ENCODE measurements around the gene AP3B1. TPM values are rescaled to one million over a fixed set of nuclear protein-coding genes. Genes with fewer than 3 reads are reported as not detected.
"Not testable (repeated sequence)": the region's sequence is repeated elsewhere in the genome, so short reads cannot be mapped to it uniquely, and the experiment has no call there.

Gene AP3B1
- total and polyA plus RNA-seq, 4 donors, result 26.4 to 50.4 (median 33.3) TPM

DNA sequence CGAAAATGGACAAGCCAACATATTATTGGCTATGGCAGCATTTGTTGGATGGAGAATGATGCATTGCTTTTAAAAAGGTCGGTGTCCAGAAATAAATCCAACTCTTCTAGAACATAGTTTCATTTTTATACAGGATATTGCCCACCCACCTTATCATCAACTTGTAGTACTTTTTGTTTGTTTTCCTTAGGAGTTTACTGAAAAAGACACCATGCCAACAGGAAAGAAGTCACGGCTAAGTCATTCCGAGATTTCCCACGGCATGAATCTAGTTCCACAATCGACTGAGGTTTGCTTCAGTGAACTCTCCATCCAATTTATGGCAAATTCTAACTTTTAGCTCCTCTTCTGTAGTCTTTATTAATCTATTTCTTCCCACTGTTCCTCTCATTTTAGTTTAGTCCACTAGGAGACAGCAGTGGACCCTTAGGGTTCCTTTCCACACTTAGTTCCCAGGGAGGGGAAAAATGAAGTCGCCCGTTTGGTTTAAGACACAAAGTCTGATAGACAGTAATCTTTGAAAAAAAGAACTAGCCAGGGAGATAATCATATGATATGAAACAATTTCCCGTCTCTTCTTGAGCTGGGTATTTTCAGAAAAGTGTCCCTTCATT lies 237.5 kb downstream of the AP3B1 start:
- WGBS, 2 donors, result 74 to 81% methylated on average over 9 of the region's 9 CpGs
- H3K27ac ChIP-seq (ENCODE audit: low read depth in 1 of 2, low read length in 1 of 2), result no peak overlapping the region
- no peak overlapping the region for H3K9ac ChIP-seq (ENCODE audit: insufficient read depth in 1 of 2, low read length in 2 of 2)
- TF ChIP-seq, protein P1, sequence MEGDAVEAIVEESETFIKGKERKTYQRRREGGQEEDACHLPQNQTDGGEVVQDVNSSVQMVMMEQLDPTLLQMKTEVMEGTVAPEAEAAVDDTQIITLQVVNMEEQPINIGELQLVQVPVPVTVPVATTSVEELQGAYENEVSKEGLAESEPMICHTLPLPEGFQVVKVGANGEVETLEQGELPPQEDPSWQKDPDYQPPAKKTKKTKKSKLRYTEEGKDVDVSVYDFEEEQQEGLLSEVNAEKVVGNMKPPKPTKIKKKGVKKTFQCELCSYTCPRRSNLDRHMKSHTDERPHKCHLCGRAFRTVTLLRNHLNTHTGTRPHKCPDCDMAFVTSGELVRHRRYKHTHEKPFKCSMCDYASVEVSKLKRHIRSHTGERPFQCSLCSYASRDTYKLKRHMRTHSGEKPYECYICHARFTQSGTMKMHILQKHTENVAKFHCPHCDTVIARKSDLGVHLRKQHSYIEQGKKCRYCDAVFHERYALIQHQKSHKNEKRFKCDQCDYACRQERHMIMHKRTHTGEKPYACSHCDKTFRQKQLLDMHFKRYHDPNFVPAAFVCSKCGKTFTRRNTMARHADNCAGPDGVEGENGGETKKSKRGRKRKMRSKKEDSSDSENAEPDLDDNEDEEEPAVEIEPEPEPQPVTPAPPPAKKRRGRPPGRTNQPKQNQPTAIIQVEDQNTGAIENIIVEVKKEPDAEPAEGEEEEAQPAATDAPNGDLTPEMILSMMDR (IDR thresholded peaks at IDR 0.05; ENCODE audit: control extremely low read depth, extremely low read depth), result no peak
- H3K36me3 ChIP-seq (ENCODE audit: control insufficient read depth in 4 of 4, insufficient read depth in 4 of 4, low read length in 4 of 4), result no peaks in the 10 kb centered on the region
- H3K4me3 ChIP-seq, result no peak overlapping the region
- DNase-seq, result no peak
- no peaks in the 10 kb centered on the region for H3K27me3 ChIP-seq (ENCODE audit: control insufficient read depth in 3 of 3, insufficient read depth in 3 of 3, low read length in 2 of 3)
- no peak for ATAC-seq (ENCODE audit: insufficient read depth, low FRiP score)
- no peaks in the 10 kb centered on the region for H3K9me3 ChIP-seq (ENCODE audit: control insufficient read depth in 4 of 4, insufficient read depth in 3 of 4, low read length in 3 of 4)
- no peaks in the 10 kb centered on the region for H3K4me1 ChIP-seq (ENCODE audit: control insufficient read depth in 5 of 5, insufficient read depth in 5 of 5, low read length in 5 of 5)

DNA sequence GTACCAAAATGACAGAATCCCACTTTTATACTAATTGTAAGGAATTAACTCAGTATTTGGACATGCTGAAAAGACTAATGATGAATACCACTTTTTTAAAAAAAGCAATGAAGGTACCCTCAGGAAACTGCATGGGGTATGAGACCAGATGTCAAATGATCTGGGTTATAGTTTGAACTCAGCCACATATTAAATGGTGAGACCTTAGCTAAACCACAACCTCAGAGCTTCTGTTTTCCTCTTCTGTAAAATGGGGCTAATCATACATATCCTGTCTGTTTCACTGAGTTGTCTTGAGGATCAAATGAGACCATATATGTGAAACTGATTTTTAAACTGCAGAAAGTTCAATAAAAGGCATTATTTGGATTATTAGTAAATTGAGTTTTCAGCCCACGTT lies 238.4 kb downstream of the AP3B1 start:
- WGBS, 2 donors, result 94 to 98% methylated on average over 1 of the region's 1 CpG
- TF ChIP-seq, protein P1 (IDR thresholded peaks at IDR 0.05; ENCODE audit: control extremely low read depth, extremely low read depth), result no peak
- no peaks in the 10 kb centered on the region for H3K9me3 ChIP-seq (ENCODE audit: control insufficient read depth in 4 of 4, insufficient read depth in 3 of 4, low read length in 3 of 4)
- no peaks in the 10 kb centered on the region for H3K4me1 ChIP-seq (ENCODE audit: control insufficient read depth in 5 of 5, insufficient read depth in 5 of 5, low read length in 5 of 5)
- no peaks in the 10 kb centered on the region for H3K27me3 ChIP-seq (ENCODE audit: control insufficient read depth in 3 of 3, insufficient read depth in 3 of 3, low read length in 2 of 3)
- no peak overlapping the region for H3K27ac ChIP-seq (ENCODE audit: low read depth in 1 of 2, low read length in 1 of 2)
- no peaks in the 10 kb centered on the region for H3K36me3 ChIP-seq (ENCODE audit: control insufficient read depth in 4 of 4, insufficient read depth in 4 of 4, low read length in 4 of 4)
- H3K9ac ChIP-seq (ENCODE audit: insufficient read depth in 1 of 2, low read length in 2 of 2), result no peak overlapping the region
- ATAC-seq (ENCODE audit: insufficient read depth, low FRiP score) (no peak), DNase-seq (no peak)
- H3K4me3 ChIP-seq, result no peak overlapping the region

DNA sequence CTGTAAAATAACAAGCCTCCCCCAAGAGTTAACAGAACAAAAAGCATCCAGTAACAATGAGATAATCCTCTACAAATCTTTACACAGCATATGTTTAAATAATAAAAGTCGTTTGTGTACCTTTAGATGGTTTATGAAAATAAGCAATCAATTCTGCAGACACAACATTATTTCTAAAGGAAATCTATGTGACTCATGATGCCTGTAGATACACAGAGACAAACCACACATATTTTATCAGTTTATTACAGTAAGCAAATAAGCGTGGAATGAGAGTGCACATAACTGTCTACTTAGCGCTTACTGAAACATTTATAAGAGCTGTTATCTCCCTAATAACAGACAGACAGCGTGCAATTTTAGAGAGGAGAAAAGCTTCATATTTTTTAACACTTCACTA lies 243.6 kb downstream of the AP3B1 start:
- DNase-seq (no peak), ATAC-seq (ENCODE audit: insufficient read depth, low FRiP score) (no peak)
- Histone ChIP-seq H3K9me3 (ENCODE audit: control insufficient read depth in 4 of 4, insufficient read depth in 3 of 4, low read length in 3 of 4) (peaks cover 0 to 1% (median 0%) of the 10 kb centered on the region in 4 donors), H3K27me3 (ENCODE audit: control insufficient read depth in 3 of 3, insufficient read depth in 3 of 3, low read length in 2 of 3) (no peaks in the 10 kb centered on the region), H3K4me1 (ENCODE audit: control insufficient read depth in 5 of 5, insufficient read depth in 5 of 5, low read length in 5 of 5) (no peaks in the 10 kb centered on the region), H3K4me3 (no peak overlapping the region), H3K27ac (ENCODE audit: low read depth in 1 of 2, low read length in 1 of 2) (no peak overlapping the region), H3K9ac (ENCODE audit: insufficient read depth in 1 of 2, low read length in 2 of 2) (no peak overlapping the region), H3K36me3 (ENCODE audit: control insufficient read depth in 4 of 4, insufficient read depth in 4 of 4, low read length in 4 of 4) (peaks cover 0 to 2% (median 0%) of the 10 kb centered on the region in 4 donors)
- WGBS, 2 donors, result 75 to 84% methylated on average over 4 of the region's 4 CpGs
- TF ChIP-seq, protein P1 (IDR thresholded peaks at IDR 0.05; ENCODE audit: control extremely low read depth, extremely low read depth), result no peak

DNA sequence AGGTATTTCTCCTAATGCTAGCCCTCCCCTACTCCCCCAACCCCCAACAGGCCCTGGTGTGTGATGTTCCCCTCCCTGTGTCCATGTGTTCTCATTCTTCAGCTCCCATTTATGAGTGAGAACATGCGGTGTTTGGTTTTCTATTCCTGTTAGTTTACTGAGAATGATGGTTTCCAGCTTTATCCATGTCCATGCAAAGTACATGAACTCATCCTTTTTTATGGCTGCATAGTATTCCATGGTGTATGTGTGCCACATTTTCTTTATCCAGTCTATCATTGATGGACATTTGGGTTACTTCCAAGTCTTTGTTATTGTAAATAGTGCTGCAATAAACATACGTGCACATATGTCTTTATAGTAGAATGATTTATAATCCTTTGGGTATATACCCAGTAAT lies 247.7 kb downstream of the AP3B1 start:
- not testable (repeated sequence) for H3K36me3 ChIP-seq (ENCODE audit: control insufficient read depth in 4 of 4, insufficient read depth in 4 of 4, low read length in 4 of 4); H3K4me1 ChIP-seq (ENCODE audit: control insufficient read depth in 5 of 5, insufficient read depth in 5 of 5, low read length in 5 of 5); H3K27me3 ChIP-seq (ENCODE audit: control insufficient read depth in 3 of 3, insufficient read depth in 3 of 3, low read length in 2 of 3); H3K9me3 ChIP-seq (ENCODE audit: control insufficient read depth in 4 of 4, insufficient read depth in 3 of 4, low read length in 3 of 4); DNase-seq; ATAC-seq (ENCODE audit: insufficient read depth, low FRiP score); H3K27ac ChIP-seq (ENCODE audit: low read depth in 1 of 2, low read length in 1 of 2); H3K4me3 ChIP-seq; H3K9ac ChIP-seq (ENCODE audit: insufficient read depth in 1 of 2, low read length in 2 of 2)
- 94 to 96% methylated on average over 2 of the region's 2 CpGs for WGBS, 2 donors
